Sigmoid colon (tissue), 7 donors: ENCODE results near the gene NANS. TPM values are rescaled to one million over a fixed set of nuclear protein-coding genes. Genes with fewer than 3 reads are reported as not detected.

Source experiments
- DNase-seq: peaks from one replicate; pipeline ENCODE4 v3.0.0-alpha.2; 2019
- H3K27ac ChIP-seq, 4 donors: fragments of 200-600 bp; sonication (generic); one replicate each; pipeline ENCODE4 v1.5.1; 2016 to 2019; ENCODE audit warnings: mild to moderate bottlenecking in 1 of 4
- H3K27me3 ChIP-seq, 3 donors: fragments of 200-600 bp; sonication (generic); one replicate each; pipeline ENCODE4 v1.5.1; 2019; ENCODE audit warnings: mild to moderate bottlenecking in 1 of 3
- H3K36me3 ChIP-seq, 4 donors: fragments of 200-600 bp; sonication (generic); one replicate each; pipeline ENCODE4 v1.5.1; 2016 to 2019
- H3K4me1 ChIP-seq, 4 donors: fragments of 200-600 bp; sonication (generic); one replicate each; pipeline ENCODE4 v1.5.1; 2017 to 2019
- H3K4me3 ChIP-seq, 4 donors: fragments of 200-600 bp; sonication (generic); one replicate each; pipeline ENCODE4 v1.5.1; 2017 to 2019; ENCODE audit warnings: mild to moderate bottlenecking in 2 of 4, moderate library complexity in 1 of 4
- H3K9me3 ChIP-seq, 4 donors: fragments of 200-600 bp in 3 of 4; sonication (generic) in 3 of 4; one replicate each; pipeline versions ENCODE4 v1.5.1 to v1.6.1; 2013 to 2019
- CTCF ChIP-seq, 4 experiments: fragments of 450-650 bp in 3 of 4; fragments of 200-600 bp in 1 of 4; IDR thresholded peaks; one replicate each; pipeline ENCODE4 v1.5.1; 2016 to 2019; ENCODE audit warnings: antibody characterized with exemption in 4 of 4, mild to moderate bottlenecking in 3 of 4, moderate library complexity in 2 of 4
- EP300 ChIP-seq, 4 donors: sonication (generic); formaldehyde crosslinking; IDR thresholded peaks; one replicate each; pipeline ENCODE4 v1.6.1; 2017; ENCODE audit warnings: antibody characterized with exemption in 4 of 4
- POLR2A ChIP-seq, 2 donors: fragments of 450-650 bp; IDR thresholded peaks; one replicate each; pipeline ENCODE4 v1.6.1; 2016; ENCODE audit warnings: antibody characterized with exemption in 2 of 2, mild to moderate bottlenecking in 2 of 2, moderate library complexity in 2 of 2
- POLR2AphosphoS5 ChIP-seq, 4 donors: sonication (generic); formaldehyde crosslinking; IDR thresholded peaks; one replicate each; pipeline ENCODE4 v1.6.1; 2017; ENCODE audit warnings: antibody characterized with exemption in 4 of 4
- WGBS, 2 donors: extraction: QIAGEN DNeasy Blood & Tissue Kit; methylation state at CpG; one replicate each; pipeline ENCODE4 v1.1.7; 2013; 5-methylcytosine and 5-hydroxymethylcytosine counted together
- intact Hi-C: fragments of 100-400 bp; cut with DNase I; formaldehyde crosslinking; loops from one replicate; pipeline ENCODE4 v1.15.1; 2023
- polyA plus RNA-seq, 3 donors: library from polyadenylated mRNA; stranded (reverse); fragments of 200-250 nt; gene quantifications; one replicate each; pipeline ENCODE4 v1.2.3, GENCODE V29; 2013
- small RNA-seq, 3 donors: library from RNA; depleted of rRNA; stranded (forward); fragments of <200 nt; gene quantifications; one replicate each; pipeline ENCODE3, GENCODE V24; 2016
- total RNA-seq, 4 donors: library from RNA; depleted of rRNA; stranded (reverse); fragments of >200 nt; gene quantifications; one replicate each; pipeline ENCODE4 v1.1.0, GENCODE V29; 2016
- donor health status: healthy with polysubstance abuse.
- donor health status: Bipolar disorder and iron deficiency.
- donor health status: healthy.

NANS gene
- total and polyA plus RNA-seq, 7 donors, result 24.6 to 470 (median 38.1) TPM

- no peaks in the 10 kb centered on the region for H3K9me3 ChIP-seq
- no peak overlapping the region for H3K27ac ChIP-seq
- WGBS, 2 donors, result 93 to 94% methylated on average over 13 of the region's 13 CpGs
- H3K4me3 ChIP-seq, result no peak overlapping the region
- TF ChIP-seq POLR2A (IDR thresholded peaks at IDR 0.05) (no peak), CTCF (IDR thresholded peaks at IDR 0.05) (no peak), POLR2AphosphoS5 (IDR thresholded peaks at IDR 0.05) (no peak), EP300 (IDR thresholded peaks at IDR 0.05) (no peak)
- H3K36me3 ChIP-seq, result no peaks in the 10 kb centered on the region
- H3K27me3 ChIP-seq, result no peaks in the 10 kb centered on the region
- no peaks in the 10 kb centered on the region for H3K4me1 ChIP-seq
- intact Hi-C loops, result no loop called here
- DNase-seq, result peak; percentile 51
These were observed 74.2 kb downstream of the NANS start for GRCh38 chr9:98130576-98131228.

DNA sequence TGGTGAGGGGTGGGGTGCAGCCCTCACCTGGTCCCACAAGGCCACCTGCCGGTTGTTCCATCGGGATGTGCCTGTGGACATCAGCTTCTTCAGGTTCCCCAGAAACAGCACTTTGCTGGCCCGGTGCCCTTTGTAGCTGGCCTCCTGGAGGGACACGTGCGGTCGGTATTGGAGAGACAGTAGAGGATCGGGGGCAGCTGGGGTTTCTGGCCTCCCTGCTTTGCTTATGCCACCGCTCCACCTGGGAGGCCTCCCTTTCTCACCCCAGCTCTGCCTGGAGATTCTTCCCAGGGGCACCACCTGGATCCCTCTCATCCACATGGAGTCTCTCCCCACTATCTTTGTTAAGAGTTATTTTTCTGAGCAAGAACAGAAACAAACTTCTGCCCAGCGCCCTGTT is 75.6 kb downstream of the NANS start:
- intact Hi-C loops, result no loop called here
- Histone ChIP-seq H3K4me3 (no peak overlapping the region), H3K9me3 (no peaks in the 10 kb centered on the region), H3K27me3 (no peaks in the 10 kb centered on the region), H3K36me3 (no peaks in the 10 kb centered on the region), H3K4me1 (no peaks in the 10 kb centered on the region), H3K27ac (no peak overlapping the region)
- 92 to 93% methylated on average over 9 of the region's 9 CpGs for WGBS, 2 donors
- DNase-seq, result peak; percentile 57
- TF ChIP-seq CTCF (IDR thresholded peaks at IDR 0.05), result no peak
- TF ChIP-seq POLR2AphosphoS5 (IDR thresholded peaks at IDR 0.05), result no peak
- TF ChIP-seq EP300 (IDR thresholded peaks at IDR 0.05), result no peak
- TF ChIP-seq POLR2A (IDR thresholded peaks at IDR 0.05), result no peak

Small RNA genes within 50 kb of the gene (small RNA-seq; reads per million reads assigned to genes)
- 0 reads per million in 3 donors for gene RF00017
- gene RNU6-918P, result 0 reads per million in 3 donors

Other genes with a start within 250 kb of the NANS start
- not detected for gene FOXE1, start 203.5 kb upstream of the NANS start, total RNA-seq
- gene FOXE1, start 203.5 kb upstream of the NANS start, polyA plus RNA-seq, result not detected
- gene TRMO, start 134.2 kb upstream of the NANS start, total RNA-seq, result 10 to 100 TPM; 24.8 to 27.8 (median 25.7) TPM
- gene TRMO, start 134.2 kb upstream of the NANS start, polyA plus RNA-seq, result 10 to 100 TPM in 2 of 3 donors, 1 to 10 TPM in 1; 7.8 to 15.5 (median 12.4) TPM
- gene HEMGN, start 118.6 kb upstream of the NANS start, total RNA-seq, result not detected
- under 1 TPM in 1 of 3 donors, not detected in 2; 0.25 TPM for gene HEMGN, start 118.6 kb upstream of the NANS start, polyA plus RNA-seq
- gene ANP32B, start 73.4 kb upstream of the NANS start, total RNA-seq, result 10 to 100 TPM; 31.4 to 66.7 (median 51.3) TPM
- gene ANP32B, start 73.4 kb upstream of the NANS start, polyA plus RNA-seq, result 100 to 1,000 TPM; 160 to 217 (median 198) TPM
- 10 to 100 TPM in 2 of 4 donors, 1 to 10 TPM in 2; 7.2 to 13.2 (median 9.0) TPM for gene TRIM14, start 62.5 kb downstream of the NANS start, total RNA-seq
- 10 to 100 TPM; 14.4 to 40.1 (median 17.8) TPM for gene TRIM14, start 62.5 kb downstream of the NANS start, polyA plus RNA-seq
- 1 to 10 TPM; 1.2 to 1.8 (median 1.4) TPM for gene CORO2A, start 135.9 kb downstream of the NANS start, total RNA-seq
- gene CORO2A, start 135.9 kb downstream of the NANS start, polyA plus RNA-seq, result 10 to 100 TPM; 16.8 to 39.6 (median 33.3) TPM
- 10 to 100 TPM in 1 of 4 donors, 1 to 10 TPM in 3; 4.8 to 13.8 (median 5.3) TPM for gene TBC1D2, start 198.9 kb downstream of the NANS start, total RNA-seq
- gene TBC1D2, start 198.9 kb downstream of the NANS start, polyA plus RNA-seq, result 10 to 100 TPM; 13.3 to 23.8 (median 15.0) TPM